Body of pancreas (tissue), 4 donors: Measurements from ENCODE around the gene PTPRA. TPM values are rescaled to one million over a fixed set of nuclear protein-coding genes. Genes with fewer than 3 reads are reported as not detected.

Source experiments
- ATAC-seq: fragments of 150-250 bp; one replicate; pipeline ENCODE4 v1.9.1; 2016
- DNase-seq, 4 donors: peaks; one replicate each; pipeline ENCODE4 v3.0.0-alpha.2; 2019
- H3K27ac ChIP-seq, 4 donors: fragments of 200-600 bp; sonication (generic); 1 replicate in 3 of 4; 2 replicates in 1 of 4; pipeline versions ENCODE4 v1.5.1 to v1.6.1; 2016 to 2019; ENCODE audit warnings: mild to moderate bottlenecking in 1 of 4, mixed read lengths in 1 of 4, moderate library complexity in 1 of 4
- H3K27me3 ChIP-seq, 2 donors: fragments of 200-600 bp; sonication (generic); one replicate each; pipeline ENCODE4 v1.6.0; 2016; ENCODE audit warnings: mild to moderate bottlenecking in 1 of 2
- H3K36me3 ChIP-seq, 2 donors: fragments of 200-600 bp; sonication (generic); replicated peaks in 1 of 2; 2 replicates each; pipeline ENCODE4 v1.5.1; 2016; ENCODE audit warnings: low read depth in 2 of 2; ENCODE audit not compliant: insufficient read depth in 1 of 2
- H3K4me1 ChIP-seq: fragments of 200-600 bp; sonication (generic); one replicate; pipeline ENCODE4 v1.6.0; 2016
- H3K4me3 ChIP-seq, 2 donors: fragments of 200-600 bp; sonication (generic); 1 replicate in 1 of 2; 2 replicates in 1 of 2; pipeline ENCODE4 v1.5.1; 2016 to 2019
- H3K9me3 ChIP-seq, 3 donors: fragments of 200-600 bp; sonication (generic); 1 replicate in 2 of 3; 2 replicates in 1 of 3; pipeline ENCODE4 v1.5.1; 2016
- POLR2A ChIP-seq, 3 donors: fragments of 450-650 bp; IDR thresholded peaks; one replicate each; pipeline ENCODE4 v1.6.1; 2016; ENCODE audit warnings: antibody characterized with exemption in 3 of 3, mild to moderate bottlenecking in 2 of 3
- WGBS, 2 donors: methylation state at CpG; one replicate each; pipeline ENCODE4 v1.1.5; 2017; 5-methylcytosine and 5-hydroxymethylcytosine counted together
- intact Hi-C: fragments of 100-400 bp; cut with DNase I; formaldehyde crosslinking; loops from one replicate; pipeline ENCODE4 v1.15.1; 2023
- total RNA-seq, 2 donors: library from RNA; depleted of rRNA; stranded (reverse); fragments of >200 nt; gene quantifications; one replicate each; pipeline ENCODE4 v1.1.0, GENCODE V29; 2016
- TF ChIP-seq, protein P1 (sequence below), 7 experiments: fragments of 450-650 bp in 4 of 7; fragments of 200-600 bp in 3 of 7; sonication (generic) in 3 of 7; IDR thresholded peaks; one replicate each; pipeline ENCODE4 v1.5.1; 2016 to 2019; ENCODE audit warnings: antibody characterized with exemption in 7 of 7

Gene PTPRA
- total RNA-seq, 2 donors from 2014 or later = 22.3 to 24.1 TPM

DNA sequence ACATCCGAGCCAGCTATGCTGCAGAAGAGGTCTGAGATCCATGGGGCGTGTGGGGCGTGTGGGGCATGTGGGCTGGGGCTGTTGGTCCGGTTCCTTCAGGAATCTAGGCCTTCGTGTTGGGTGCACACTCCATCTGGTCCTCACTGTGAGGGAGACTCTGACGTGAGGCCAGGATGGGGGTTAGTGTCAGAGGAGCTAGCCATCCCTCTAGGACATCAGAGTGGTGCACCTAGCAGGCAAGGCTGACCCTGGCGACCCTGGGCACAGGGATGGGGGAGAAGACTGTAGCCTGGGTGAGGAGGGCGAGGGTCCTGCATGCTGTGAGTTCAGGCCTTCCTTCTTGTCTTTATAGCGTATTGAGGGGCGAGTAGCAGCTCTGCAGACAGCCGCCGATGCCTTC lies 8.7 kb upstream of the PTPRA start:
- WGBS, 2 donors = 90 to 96% methylated on average over 4 to 12 of the region's 12 CpGs
- DNase-seq (no peak), ATAC-seq (no peak)
- Histone ChIP-seq H3K4me1 (no peaks in the 10 kb centered on the region), H3K4me3 (no peak overlapping the region), H3K9me3 (no peaks in the 10 kb centered on the region), H3K27ac (no peak overlapping the region), H3K27me3 (no peaks in the 10 kb centered on the region), H3K36me3 (peaks cover 0 to 18% of the 10 kb centered on the region in 2 donors)
- intact Hi-C loops = no loop called here
- TF ChIP-seq POLR2A (IDR thresholded peaks at IDR 0.05) = no peak
- TF ChIP-seq, protein P1, sequence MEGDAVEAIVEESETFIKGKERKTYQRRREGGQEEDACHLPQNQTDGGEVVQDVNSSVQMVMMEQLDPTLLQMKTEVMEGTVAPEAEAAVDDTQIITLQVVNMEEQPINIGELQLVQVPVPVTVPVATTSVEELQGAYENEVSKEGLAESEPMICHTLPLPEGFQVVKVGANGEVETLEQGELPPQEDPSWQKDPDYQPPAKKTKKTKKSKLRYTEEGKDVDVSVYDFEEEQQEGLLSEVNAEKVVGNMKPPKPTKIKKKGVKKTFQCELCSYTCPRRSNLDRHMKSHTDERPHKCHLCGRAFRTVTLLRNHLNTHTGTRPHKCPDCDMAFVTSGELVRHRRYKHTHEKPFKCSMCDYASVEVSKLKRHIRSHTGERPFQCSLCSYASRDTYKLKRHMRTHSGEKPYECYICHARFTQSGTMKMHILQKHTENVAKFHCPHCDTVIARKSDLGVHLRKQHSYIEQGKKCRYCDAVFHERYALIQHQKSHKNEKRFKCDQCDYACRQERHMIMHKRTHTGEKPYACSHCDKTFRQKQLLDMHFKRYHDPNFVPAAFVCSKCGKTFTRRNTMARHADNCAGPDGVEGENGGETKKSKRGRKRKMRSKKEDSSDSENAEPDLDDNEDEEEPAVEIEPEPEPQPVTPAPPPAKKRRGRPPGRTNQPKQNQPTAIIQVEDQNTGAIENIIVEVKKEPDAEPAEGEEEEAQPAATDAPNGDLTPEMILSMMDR (IDR thresholded peaks at IDR 0.05) = no peak

DNA sequence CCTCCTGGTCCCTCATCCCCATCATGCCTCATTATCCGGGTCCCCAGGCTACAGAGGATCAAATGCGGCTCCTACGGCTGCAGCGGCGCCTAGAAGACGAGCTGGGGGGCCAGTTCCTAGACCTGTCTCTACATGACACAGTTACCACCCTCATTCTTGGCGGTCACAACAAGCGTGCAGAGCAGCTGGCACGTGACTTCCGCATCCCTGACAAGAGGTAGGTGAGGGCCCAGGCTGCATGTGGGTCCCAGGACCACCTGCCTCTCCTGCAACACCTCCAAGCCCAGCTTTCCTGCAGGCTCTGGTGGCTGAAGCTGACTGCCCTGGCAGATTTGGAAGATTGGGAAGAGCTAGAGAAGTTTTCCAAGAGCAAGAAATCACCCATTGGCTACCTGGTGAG lies 8.2 kb upstream of the PTPRA start:
- TF ChIP-seq POLR2A (IDR thresholded peaks at IDR 0.05) = no peak
- TF ChIP-seq, protein P1 (IDR thresholded peaks at IDR 0.05) = no peak
- WGBS, 2 donors = 96% methylated on average over 10 of the region's 10 CpGs; no CpG with 5 or more reads in 1 of the 2 donors
- DNase-seq = no peak
- Histone ChIP-seq H3K27me3 (no peaks in the 10 kb centered on the region), H3K4me3 (no peak overlapping the region), H3K36me3 (peaks cover 0 to 18% of the 10 kb centered on the region in 2 donors), H3K27ac (no peak overlapping the region), H3K4me1 (no peaks in the 10 kb centered on the region), H3K9me3 (no peaks in the 10 kb centered on the region)
- intact Hi-C loops = no loop called here
- no peak for ATAC-seq

DNA sequence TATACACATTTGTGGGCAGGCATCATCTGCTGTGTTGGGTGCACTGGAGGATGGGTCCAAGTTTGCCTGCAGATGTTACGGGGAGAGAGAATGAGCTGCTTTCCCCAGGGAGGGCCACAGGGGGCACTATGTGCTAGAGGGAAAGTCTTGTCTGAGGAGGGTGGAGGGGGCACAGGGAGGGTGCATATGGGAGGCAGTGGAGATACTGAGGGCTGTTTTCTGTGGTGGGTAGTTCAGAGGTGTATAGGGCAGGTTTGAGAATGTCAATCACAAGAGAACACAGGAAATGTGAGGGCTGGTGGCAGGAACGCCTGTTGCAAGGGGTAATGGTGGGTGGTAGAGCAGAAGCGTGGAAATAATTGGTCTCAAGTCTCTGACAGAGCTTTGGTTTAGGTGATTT lies 7.7 kb upstream of the PTPRA start:
- Histone ChIP-seq H3K4me3 (no peak overlapping the region), H3K4me1 (no peaks in the 10 kb centered on the region), H3K9me3 (no peaks in the 10 kb centered on the region), H3K27me3 (no peaks in the 10 kb centered on the region), H3K36me3 (peaks cover 0 to 18% of the 10 kb centered on the region in 2 donors), H3K27ac (no peak overlapping the region)
- TF ChIP-seq, protein P1 (IDR thresholded peaks at IDR 0.05) = no peak
- no peak for TF ChIP-seq POLR2A (IDR thresholded peaks at IDR 0.05)
- WGBS, 2 donors = 88 to 90% methylated on average over 3 of the region's 3 CpGs
- DNase-seq = no peak
- intact Hi-C loops = no loop called here
- no peak for ATAC-seq

DNA sequence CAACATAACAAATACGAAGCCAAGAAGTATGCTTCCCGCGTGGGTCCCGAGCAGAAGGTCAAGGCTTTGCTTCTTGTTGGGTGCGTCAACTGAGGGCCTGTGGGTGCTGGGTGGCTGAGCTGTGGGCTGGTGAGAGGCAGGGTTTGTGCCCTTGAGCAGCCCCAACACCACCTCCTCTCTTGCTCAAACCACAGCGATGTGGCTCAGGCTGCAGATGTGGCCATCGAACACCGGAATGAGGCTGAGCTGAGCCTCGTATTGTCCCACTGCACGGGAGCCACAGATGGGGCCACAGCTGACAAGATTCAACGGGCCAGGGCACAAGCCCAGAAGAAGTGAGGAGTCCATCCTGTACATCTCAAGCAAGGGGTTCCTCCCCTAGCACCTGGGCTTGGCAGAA lies 7.0 kb upstream of the PTPRA start:
- Histone ChIP-seq H3K4me3 (no peak overlapping the region), H3K36me3 (peaks cover 0 to 16% of the 10 kb centered on the region in 2 donors), H3K27me3 (no peaks in the 10 kb centered on the region), H3K4me1 (no peaks in the 10 kb centered on the region), H3K9me3 (no peaks in the 10 kb centered on the region), H3K27ac (no peak overlapping the region)
- DNase-seq = no peak
- WGBS, 2 donors = 89 to 92% methylated on average over 8 to 11 of the region's 11 CpGs
- no peak for ATAC-seq
- intact Hi-C loops = no loop called here
- no peak for TF ChIP-seq POLR2A (IDR thresholded peaks at IDR 0.05)
- TF ChIP-seq, protein P1 (IDR thresholded peaks at IDR 0.05) = no peak

DNA sequence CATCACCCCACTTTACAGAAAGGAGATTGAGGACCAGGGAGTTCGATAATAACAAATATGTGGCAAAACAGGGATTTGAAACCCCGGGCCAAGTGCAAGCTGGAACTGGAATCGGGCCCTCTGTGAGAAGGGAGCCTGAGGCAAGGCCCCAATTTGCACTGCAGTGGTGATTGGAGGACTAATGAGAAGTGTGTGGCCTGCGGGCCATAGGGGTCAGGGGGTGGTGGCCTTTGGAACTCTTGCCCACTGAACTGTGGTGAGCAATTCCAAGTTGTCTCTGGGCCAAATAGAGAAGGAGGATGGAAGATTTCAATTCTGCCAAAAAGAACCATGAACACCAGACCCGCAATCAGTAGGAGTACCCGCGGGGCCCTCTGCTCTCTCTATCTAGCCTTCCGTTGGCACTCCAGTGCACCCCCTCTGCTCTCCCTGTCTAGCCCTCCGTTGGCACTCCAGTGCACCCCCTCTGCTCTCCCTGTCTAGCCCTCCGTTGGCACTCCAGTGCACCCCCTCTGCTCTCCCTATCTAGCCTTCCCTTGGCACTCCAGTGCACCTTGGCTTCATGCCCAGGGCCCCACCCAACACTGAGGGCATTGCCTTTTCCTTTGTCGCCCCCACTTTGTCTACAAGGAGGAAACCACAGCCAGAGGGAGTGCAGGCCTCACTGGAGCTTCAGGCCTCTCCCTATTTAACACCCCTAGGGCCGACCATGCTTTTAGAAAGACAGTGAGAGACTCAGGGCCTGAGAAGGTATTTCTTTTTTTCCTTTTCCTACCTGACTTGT lies 6.0 kb upstream of the PTPRA start:
- Histone ChIP-seq H3K9me3 (no peaks in the 10 kb centered on the region), H3K36me3 (peaks cover 0 to 16% of the 10 kb centered on the region in 2 donors), H3K27me3 (no peaks in the 10 kb centered on the region), H3K4me1 (peaks cover 8% of the 10 kb centered on the region), H3K27ac (no peak overlapping the region), H3K4me3 (no peak overlapping the region)
- intact Hi-C loops = no loop called here
- ATAC-seq (no peak), DNase-seq (no peak)
- TF ChIP-seq POLR2A (IDR thresholded peaks at IDR 0.05) = no peak
- TF ChIP-seq, protein P1 (IDR thresholded peaks at IDR 0.05) = no peak
- 72 to 90% methylated on average over 12 of the region's 12 CpGs for WGBS, 2 donors
